ENCODE data around the gene ARHGAP26.

Gene ARHGAP26

GRCh38 chr5:143025971-143026370 lies 255.8 kb downstream of the ARHGAP26 start:
- no peak for DNase-seq

- DNase-seq, result no peak
Observed at GRCh38 chr5:143026380-143026779, 256.2 kb downstream of the ARHGAP26 start.

DNA sequence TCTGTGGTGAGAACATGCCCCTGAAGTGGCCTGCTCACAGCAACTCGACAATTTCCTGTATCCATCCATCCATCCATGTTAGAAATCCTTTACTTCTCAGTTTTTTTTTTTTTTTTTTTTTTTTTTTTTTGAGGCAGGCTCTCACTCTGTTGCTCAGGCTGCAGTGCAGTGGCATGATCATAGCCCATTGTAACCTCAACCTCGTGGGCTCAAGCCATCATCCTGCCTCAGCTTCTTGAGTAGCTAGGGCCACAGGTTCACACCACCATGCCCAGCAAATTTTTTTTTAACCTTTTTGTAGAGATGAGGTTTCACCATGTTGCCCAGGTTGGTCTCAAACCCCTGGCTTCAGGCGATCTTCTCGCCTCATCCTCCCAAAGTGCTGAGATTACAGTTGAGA lies 259.1 kb downstream of the ARHGAP26 start:
- DNase-seq, result no peak

DNA sequence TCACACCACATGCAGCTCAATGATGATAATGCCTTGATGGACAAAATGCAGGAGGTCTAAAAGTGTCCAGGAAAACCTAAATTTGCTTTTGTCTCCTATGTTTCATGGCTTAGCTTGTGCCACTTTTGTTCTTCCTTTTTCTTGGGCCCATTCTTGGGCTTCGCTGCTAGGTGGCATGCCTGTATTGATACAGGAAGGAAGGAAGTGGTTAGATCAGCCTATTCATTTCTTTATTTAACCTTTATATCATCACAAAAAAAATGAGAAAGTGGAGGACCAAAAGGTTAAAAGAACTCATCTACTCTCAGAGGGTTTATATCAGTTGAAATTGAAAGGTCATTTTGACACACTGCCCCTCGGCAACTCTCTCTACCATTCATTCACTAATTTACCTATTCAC lies 260.2 kb downstream of the ARHGAP26 start:
- DNase-seq, result no peak

- no peak for DNase-seq
Observed at GRCh38 chr5:143031781-143032580, 261.8 kb downstream of the ARHGAP26 start.

DNA sequence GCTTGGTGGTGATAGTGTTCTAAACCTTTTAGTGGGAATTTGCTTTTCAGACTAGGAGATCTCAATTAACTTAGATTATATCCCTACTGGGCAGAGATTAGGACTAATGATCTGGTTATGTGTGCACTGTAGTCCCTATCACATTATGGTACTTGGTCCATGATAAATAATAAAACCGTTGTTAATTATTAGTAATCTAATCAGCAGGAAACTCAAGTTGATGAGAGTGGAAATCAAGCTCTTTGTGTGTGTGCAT lies 262.3 kb downstream of the ARHGAP26 start:
- DNase-seq, result no peak

- DNase-seq, result no peak
Observed at GRCh38 chr5:143033535-143034250, 263.5 kb downstream of the ARHGAP26 start.

DNA sequence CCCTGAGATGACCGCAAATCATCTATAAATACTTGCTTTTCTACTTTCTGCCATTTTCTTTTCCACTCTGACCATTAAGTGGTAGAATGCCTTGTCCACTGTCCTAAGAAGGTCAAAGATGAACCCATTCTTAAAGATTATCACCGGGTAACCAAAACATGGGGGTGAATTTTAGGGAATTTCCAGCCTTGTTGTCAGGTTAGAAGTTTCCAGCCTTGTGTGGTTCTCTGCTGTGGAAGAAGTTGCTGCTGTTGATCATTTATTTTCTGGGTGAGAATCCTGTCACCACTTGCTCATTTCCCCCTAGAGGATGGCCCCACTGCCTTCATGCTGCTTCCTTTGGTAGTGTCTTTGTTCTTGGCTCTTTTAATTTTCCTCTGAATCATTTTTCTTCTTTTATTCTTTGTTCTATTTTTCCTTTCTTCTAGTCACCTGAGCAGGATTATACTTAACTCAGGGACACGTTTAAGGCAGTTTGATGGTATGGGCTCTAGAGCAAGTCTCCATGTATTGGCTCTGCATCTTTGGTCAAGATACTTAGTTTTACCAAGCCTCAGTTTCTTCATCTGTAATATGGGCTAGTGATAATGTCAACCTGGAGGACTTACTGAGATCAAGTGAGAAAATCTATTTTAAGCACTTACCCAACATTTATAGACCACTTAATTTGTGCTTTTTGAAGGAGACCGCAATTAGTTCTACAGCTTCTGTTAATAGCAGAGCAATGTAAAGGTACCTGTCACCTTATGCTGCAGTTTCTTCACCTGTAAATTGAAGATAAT lies 266.2 kb downstream of the ARHGAP26 start:
- DNase-seq, result no peak

DNA sequence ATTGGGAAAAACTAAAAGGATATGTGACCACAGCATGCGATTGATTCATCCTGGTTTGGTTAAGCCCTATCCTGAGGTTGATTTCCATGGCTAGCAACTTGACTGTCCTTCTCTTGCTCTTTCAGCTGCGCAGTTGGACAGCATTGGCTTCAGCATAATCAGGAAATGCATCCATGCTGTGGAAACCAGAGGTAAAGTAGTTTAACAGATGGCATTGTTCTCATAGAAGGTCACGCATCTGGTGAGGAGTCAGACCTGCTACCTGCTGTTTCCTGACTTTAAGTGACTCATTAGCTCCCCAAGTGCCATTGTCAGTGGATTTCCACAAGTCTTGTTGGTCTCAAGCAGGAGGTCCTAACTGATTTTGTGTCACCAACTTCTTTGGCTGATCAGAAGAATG lies 266.9 kb downstream of the ARHGAP26 start:
- DNase-seq, result no peak

DNA sequence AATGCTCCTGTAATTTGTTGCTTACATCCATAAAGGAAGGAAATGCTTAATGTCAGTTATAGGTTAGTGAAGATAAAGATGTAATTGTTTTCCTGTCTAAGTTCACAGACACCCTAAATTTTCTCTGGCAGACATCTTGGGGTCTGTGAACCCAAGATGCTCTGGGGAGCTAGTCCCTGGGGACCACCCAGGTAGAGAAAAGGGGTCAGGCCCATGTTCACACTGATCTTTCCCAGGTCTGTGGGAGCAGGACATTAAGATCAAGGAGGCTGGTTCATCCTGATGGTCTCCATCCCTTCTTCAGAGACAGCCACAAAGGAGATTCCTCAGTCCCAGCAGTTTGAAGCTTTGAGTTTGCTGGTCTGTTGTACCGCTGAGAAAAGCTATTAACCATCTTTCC lies 267.5 kb downstream of the ARHGAP26 start:
- DNase-seq, result no peak

- no peak for DNase-seq
Observed at GRCh38 chr5:143040622-143041021, 270.4 kb downstream of the ARHGAP26 start.

- no peak for DNase-seq
Observed at GRCh38 chr5:143041461-143041860, 271.3 kb downstream of the ARHGAP26 start.

DNA sequence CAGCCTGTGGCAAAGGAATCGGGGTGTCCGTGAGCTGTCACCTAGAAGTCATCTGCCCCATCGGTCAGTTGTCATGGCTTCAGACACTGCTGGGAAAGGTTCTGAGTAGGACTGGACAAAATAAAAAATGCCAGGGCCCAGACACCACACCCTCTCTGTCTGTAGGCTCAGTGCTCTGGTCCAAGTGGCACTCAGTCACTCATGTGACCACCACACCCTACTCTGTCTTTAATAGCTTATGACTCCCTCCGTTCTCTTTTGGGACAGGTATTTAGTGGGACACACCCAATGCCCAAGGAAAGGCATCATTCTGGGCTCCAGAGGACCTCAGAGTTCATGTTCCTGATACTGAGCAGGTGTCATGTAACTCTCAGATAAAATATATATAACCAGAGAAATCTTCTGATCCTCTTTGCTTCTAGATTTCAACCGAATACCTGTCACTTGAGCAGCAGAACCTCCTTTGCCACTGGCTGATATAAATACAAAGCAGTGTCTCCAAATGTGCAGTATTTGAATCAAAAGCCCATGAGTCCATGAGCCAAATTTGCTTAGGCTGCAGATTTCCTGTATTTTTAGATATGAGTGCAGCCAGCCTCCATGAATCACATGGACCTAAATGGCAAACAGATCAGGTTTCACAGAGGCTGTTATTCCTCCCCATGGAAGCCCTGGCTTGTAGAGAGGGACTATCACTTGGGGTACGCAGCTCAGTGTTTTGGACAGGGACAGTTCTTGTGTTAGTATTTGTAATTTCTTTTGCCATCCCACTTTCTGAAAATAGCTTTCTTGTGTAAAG lies 272.0 kb downstream of the ARHGAP26 start:
- DNase-seq, result no peak

GRCh38 chr5:143044265-143044664 lies 274.1 kb downstream of the ARHGAP26 start:
- DNase-seq, result no peak

GRCh38 chr5:143045062-143045461 lies 274.9 kb downstream of the ARHGAP26 start:
- no peak for DNase-seq

- DNase-seq, result no peak
Observed at GRCh38 chr5:143046314-143046713, 276.1 kb downstream of the ARHGAP26 start.

DNA sequence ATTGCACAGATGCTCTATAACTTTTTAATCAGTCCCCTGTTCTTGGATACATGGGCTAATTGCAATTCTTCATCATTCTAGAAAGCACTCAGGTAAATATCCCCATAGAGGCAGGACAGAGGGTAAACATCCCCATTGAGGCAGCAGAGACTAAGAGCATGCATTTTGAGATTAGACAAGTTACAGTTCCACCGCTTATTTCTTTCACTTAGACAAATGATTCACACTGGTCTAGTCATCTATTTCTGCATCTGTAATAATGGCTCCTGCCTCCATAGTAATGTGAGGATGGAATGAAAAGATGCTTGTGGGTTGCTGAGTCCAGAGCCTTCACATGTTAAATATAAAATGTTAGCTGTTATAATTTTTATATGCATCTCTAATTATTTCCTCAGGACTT lies 276.9 kb downstream of the ARHGAP26 start:
- no peak for DNase-seq

GRCh38 chr5:143050183-143050582 lies 280.0 kb downstream of the ARHGAP26 start:
- DNase-seq, result no peak

DNA sequence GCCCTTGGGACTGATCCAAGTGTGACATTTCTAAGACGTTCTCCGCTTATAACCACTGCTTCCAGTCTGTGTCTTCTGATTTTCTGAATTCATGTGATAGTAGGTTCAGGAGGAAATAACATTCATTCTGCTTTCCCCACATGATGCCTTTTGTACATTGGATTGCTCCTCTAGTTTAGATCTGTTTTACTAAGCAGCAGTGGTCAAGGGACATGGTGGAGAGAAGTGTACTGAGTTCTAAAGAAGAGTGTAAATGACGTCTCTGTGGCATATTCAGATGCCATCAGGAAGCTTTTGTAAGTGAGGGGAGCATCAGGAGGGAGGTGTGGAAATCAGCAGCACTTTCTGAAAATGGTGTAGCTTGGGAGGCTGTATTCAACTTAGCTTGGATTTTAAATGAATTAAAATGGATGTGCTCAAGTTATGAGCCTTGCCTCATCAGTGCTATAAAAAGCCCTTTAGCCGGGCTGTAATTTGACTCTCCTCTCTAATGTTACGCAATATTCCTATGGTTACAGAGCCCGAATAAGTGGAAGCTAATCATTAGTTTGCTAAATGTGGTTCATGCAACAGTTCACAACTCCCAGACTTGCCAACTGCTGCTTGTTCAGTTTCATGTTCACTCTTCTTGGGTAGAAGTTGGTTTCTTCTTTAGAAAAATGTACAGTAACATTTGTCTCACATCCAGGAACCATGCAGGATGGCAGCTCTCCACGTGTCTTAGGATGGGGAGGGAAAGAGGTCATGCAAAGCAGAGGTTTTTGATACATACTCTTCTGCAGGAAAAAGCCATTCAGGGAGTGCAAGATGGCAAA lies 281.3 kb downstream of the ARHGAP26 start:
- DNase-seq, result no peak

GRCh38 chr5:143052967-143053682 lies 282.9 kb downstream of the ARHGAP26 start:
- no peak for DNase-seq

DNA sequence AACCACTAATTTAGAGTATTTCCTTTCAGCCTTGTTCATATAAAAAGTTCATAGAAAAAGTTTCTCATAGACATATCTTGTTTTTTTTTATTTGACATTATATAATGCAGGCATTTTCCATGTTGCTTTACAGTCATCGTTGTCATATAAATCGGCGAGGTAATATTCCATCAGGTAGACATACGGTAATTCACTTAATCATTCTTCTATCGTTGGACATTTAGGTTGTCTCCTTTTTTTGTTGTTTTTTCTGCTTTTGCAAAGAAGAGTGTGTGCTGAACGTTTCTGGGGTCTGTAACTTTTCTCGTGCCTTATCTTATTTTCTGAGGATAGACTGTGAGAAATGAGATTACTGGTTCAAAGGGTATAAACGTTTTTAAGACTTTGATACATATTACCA lies 283.6 kb downstream of the ARHGAP26 start:
- no peak for DNase-seq

All from NK-92 treated with Interleukin-12 subunit alpha and Interleukin-12 subunit beta, amount 100 ng/mL, for 24 hours (cell line).